HG03442 (cell line): ENCODE results near the gene KIDINS220.
A peak's percentile ranks its signal among the peaks of the same experiment; 100 is the strongest.

Source experiments
- ATAC-seq: cut with Tn5 transposase; IDR thresholded peaks from one replicate; pipeline ENCODE4 v1.9.1; 2021; ENCODE audit warnings: mild to moderate bottlenecking, moderate library complexity; ENCODE audit not compliant: unreplicated experiment

KIDINS220 gene

DNA sequence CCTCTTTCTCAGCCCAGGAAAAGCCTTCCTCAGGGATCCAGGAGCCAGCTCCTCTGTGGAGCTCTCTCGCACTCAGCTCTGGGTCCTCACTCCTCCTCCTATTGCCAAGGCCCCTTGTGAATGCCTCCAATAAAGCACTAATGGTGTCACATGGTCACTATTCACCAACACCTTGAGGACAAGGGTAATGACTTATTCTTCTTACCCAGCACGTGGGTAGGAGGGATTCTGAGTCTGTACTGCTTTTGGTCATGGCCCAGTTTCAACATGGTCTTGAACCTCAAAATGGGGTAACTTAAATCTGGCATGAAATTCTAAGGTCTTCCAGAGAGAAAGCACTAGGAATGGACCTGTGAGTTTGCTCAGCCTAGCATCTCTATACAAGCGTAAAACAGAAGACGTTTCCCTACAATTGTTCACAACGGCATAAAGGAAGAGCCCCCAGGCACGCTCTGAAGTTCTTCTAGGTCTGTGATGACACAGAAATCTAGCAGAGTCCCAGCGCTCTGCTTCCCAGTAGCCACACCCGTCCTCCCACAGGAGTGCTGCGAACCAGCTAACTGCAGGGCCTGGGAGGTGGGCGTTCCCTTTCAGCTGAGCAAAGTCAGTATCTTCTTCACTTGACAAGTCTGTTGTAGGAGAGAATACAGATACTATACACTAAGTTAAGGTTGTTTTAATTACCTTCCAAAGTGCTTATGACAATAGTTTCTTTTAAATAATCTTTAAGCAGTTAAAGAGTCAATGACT lies 14.6 kb upstream of the KIDINS220 start:
- no peak for ATAC-seq

DNA sequence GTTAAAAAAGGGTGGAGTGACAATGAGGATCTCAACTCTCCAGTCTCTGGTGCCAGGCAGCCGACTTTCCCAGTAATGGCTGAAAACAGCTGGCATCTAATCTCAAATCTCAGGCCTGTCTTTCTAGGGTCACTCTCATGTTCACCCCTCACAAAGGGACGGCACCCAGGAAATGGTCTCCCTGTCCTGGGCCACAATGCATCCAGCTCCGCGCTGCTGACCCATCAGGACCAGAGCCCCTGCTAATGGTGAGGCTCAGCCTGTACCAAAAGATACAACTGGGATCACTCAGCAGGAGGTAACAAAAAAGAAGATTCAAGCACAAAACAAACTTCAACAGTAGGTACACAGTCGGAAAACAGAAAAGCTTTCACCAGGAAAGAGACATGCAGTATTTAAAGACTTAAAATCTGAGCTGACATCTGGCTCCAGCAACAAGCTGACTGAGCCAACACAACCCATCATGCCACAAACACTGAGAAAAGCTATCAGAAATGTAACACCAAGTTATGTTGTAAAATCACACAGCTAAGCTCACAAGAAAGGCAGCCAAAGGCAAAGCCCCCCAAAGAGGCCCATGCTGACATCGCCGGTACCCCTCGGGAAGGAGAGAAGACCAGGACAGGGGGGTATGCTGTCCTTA lies 13.6 kb upstream of the KIDINS220 start:
- no peak for ATAC-seq

DNA sequence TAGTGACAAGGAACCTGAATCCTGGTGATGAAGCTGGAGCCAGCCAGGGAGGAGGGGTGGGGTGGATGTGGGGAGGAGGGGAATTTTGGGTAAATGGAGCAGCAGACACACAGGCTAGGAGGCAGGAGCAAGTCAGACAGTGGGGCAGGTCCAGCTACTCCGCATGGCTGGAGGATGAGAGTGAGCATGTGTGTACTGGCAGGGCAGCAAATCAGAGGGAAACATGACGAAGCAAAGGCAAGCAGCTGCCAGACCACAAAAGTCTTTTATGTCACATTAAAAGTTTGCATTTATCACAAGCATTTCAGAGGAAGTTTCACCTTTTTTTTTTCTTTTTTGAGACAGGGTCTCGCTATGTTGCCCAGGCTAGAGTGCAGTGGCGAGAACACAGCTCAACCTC lies 11.9 kb upstream of the KIDINS220 start:
- no peak for ATAC-seq

DNA sequence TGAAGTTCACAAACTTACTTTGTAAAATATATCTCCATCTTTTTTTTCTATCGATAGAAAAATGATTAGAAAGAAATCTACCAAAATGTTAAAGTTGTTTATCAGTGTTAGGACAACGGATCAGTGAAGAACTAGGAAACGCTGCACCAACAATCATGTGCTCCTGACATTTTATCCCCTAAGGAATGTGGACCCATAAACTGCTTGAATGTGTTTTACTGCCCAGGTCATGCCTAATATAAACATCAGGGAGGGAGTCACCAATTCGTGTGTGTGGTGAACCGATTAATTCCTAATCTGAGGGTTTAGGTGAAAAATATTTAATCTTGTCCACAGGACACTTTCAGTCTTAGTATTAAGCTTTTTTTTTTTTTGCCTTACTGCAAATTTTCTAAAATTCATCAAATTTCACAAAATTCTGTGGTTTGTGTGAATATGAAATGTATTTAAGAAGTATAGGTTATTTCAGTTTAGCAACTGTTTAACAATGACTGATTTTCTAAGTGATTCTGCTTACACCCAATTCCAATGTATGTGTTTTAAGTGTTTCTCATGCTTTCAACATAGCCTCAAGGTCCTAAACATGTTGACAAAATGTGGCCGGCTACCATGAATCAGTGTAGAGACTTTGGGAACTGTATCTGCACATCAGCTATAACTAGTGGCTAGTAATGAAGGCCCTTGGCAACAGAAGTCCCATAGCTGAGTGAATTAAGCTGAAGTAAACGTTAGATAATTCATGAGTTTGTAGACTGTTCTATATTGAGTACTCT lies 11.1 kb upstream of the KIDINS220 start:
- no peak for ATAC-seq

DNA sequence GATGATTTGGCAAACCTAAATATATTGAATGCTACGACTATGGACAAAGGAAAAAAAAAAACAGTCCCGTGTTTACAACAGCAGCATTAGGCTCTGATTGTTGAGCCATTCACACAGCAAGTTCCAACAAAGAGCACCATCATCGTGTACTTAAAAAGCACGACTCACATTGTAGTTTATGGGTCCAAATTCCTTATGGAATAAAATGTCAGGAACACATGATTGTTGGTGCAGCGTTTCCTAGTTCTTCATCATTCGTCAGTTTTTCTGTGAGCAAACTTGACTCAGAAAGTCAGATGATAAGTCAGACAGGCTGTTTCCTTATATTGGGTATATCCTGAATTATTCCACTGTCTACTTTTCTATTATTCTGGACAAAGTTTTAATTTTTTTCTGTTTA lies 10.0 kb upstream of the KIDINS220 start:
- ATAC-seq = no peak

DNA sequence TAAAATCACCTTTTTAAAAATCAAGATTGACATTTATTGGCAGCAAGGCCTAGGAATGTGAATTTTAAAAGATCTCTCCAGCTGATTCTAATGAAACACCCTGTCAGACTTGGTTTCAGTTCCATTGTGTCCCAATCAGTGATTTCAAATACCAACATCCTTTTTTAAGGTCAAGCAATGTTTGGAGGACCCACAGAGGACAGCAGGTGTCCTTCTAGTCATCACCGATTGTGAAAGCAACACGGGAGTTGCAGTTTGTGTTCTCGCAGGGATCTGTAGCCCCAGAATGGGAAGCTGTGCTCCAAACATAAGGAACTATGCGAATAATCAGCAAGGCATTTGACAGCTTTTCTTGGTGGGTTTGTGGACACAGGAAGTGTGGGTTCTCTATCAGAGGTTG lies 4.5 kb upstream of the KIDINS220 start:
- no peak for ATAC-seq

DNA sequence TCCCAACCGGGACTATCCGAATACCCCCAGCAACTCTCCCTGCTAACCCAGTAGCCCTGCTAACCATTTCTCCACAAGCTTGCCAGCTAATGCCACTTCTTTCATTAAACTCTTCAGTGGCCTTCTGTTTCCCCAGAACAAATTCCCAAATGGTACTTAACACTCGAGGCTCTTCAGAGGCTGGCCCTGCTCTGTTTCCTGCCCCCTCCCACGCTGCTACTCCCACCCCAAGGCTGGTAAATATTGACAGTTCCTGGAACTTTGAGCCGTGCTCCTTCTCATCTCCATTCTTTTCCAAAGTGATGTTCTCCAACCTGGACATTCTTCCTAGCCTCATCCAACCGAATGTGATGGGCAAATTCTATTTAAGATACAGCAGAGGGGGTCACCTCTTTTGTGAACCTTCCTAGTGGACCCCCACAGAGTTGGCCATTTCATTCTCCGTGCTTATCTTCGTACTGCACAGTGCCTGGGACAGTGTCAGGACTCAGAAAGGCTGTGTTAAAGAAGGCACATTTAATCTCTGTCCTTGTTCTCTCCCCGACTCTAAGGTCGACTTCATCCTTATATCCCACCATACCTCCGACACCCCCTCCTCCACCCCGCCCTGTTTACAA lies 3.2 kb upstream of the KIDINS220 start:
- ATAC-seq = no peak

DNA sequence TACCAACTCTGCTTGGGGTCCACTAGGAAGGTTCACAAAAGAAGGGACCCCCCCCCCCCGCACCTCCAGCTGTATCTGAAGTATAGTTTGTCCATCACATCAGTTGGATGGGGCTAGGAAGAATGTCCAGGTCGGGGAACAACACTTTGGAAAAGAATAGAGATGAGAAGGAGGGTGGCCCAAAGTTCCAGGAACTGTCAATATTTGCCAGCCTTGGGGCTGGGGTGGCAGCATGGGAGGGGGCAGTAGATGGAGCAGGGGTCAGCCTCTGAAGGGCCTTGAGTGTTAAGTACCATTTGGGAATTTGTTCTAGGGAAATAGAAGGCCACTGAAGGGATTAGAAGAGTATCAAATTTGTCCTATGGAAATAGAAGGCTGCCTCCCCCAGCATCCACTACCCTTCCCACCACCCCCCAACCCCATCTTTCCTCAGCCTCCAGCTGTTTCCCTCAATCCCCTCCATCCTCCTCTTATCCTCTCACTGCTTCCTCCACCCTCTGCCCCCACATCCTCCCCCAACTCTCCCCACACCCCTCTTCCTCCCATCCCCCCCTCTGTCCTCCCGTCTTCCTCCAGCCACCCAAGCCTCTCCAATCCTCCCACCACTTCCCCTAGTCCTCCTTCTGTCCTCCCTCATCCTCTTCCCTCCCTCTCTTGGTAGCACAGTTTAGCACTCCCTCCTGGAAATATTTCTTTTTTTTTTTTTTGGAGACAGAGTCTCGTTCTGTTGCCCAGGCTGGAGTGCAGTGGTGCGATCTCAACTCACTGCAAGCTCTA lies 2.0 kb upstream of the KIDINS220 start:
- ATAC-seq = no peak

DNA sequence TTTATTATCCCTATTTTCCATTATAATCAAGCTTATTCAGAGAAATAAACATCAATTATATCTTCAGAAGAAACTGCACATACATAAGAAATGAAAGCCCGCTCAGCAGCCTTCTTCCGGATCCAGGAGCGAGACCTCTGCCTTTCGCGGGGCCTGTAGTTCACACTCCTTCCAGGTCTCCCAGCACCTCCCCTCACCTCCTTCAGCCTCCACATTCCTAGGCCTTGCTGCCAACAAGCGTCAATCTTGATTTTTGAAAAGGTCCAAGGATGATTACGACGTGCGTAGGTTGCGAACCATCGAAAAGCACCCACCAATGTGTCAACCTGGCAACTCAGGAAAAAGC lies 355 bp upstream of the KIDINS220 start:
- ATAC-seq = peak; percentile 13

DNA sequence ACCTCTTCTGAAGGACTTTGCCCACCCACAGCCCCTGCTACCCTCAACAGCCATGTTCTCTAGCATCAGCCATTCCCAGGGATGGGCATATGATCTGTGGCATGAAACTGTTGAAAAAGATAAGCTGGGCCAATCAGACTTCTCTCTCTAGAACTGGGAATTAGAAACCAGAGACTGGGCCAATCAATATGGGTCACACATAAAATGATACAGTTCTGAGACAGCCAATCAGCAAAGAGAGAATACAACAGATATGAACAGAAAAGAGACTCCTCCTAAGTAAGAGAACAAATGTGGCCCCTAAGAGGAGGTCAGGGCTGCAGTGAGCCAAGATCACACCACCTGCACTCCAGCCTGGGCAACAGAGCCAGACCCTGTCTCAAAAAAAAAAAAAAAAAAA lies 2.1 kb downstream of the KIDINS220 start:
- ATAC-seq = no peak

DNA sequence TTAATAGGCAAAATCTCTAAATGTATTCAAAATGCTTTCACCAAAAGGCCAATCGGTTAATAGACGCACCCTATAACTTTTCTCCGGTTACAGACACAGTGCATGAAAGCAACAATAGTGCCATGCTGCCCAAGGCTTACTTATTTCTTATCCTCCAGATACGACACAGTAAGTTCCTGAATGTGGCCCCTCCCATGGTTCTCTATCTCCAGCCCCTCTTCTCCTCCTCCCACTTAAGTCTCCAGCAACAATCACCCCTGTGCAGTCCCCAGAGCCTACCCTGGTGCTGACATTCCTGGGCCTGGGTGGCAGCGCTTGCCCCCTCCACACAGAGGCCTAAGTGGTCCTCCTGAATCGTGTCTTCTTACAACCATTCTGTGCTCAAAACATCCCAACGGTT lies 3.6 kb downstream of the KIDINS220 start:
- ATAC-seq = no peak

DNA sequence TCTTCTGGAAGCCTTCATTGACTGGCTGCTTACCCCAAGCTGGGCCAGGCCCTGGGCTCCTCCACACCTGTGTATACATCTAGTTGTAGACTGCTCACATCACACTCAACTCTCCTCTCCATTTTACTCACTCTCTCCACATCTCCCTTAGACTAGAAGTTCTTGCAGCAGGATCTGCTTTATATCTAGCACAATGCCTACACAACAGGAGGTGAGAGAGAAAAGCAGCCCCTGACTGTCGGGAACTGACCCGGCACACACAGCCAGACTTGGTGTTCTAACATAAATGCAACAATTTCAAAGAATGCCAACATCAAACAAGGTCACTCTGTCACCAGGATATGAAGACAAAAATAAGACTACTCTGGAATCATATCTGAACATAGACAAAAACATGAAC lies 5.9 kb downstream of the KIDINS220 start:
- ATAC-seq = no peak

DNA sequence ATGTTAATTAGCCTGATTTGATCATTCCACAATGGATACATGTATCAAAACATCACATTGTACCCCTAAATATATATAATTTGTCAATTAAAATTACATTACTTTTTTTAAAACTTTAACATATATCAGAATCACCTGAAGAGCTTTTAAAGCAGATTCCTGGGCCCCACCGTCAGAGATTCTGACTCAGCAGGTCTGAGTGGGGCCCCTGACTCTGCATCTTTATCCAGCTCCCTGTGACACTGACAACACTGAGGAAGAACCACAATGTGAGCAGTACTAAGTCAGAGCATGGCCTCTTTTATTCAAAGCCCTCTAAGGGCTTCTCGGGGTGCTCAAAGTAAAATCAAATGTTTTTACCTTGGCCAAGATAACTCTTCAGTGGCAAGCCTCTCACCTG lies 9.7 kb downstream of the KIDINS220 start:
- ATAC-seq = no peak

DNA sequence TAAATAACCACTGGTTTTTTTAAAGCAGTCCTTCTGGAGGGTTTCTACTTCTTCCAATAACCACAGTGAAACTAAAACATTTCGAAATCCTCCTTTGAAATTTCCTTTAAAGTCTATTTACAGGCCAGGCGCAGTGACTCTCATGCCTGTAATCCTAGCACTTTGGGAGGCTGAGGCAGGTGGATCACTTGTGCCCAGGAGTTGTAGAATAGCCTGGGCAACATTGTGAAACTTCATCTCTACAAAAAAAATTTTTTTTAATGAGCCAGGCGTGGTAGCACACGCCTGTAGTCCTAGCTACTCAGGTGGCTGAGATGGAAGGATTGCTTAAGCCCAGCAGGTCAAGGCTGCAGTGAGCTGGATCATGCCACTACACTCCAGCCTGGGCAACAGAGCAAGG lies 15.2 kb downstream of the KIDINS220 start:
- ATAC-seq = no peak

DNA sequence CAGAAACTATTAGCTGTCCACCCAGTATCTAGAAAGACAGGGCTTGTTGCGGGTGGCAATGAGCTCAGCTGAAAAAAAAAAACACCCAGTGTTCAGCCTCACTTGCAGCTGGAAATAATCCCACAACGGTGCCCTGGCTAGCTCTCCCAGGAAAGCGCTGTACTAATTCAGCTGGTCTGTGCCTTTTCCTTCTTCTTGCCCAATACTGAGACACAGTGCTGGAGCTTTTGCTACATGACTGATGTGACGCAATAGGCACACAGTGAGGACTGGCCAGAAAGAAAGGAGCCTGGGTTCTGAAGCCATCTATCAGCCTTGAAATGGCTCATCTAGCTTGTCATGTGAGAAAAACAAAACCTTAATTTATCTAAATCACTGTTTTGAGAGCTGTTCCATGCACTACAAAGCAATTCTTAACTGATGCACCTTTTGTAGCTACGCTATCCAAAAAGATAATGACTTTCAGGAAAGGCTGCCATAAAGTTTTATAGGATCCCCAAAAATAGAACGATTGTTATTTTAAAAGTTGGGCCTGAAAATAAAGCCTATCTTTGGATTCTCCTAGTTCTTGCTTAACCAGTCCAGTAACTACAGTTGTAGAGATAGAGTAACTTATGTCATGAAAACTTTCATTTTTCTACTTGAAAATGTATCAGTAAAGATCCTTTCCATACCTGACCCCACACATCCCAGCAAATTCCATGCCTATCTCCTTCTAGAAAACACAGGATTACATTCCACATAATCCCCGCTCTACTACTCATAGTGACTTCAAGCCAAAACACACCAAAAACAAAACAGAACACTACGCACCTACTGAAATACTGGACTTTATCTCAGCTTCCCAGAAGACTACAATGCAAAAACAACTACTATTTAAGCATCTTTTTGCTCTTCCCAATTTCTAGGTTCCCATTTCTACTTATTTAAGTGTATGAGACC lies 15.9 kb downstream of the KIDINS220 start:
- no peak for ATAC-seq

DNA sequence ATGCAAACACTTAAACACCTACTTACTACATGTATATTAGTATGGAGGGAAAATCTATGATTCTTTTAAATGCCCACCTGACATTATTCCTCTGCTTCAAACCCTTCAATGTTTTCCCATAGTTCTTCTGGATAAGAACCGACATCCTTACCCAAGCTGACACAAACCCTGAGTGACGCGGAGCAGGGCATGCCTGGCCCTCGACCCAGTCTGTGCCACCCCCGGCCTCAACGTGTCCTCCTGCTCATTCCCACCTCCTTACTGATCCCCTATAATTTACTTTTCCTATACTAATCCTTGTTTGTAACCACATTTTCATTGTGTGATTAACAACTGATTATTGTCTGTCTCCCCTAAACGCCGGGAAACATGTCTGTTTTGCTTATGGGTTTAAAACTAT lies 17.5 kb downstream of the KIDINS220 start:
- no peak for ATAC-seq

DNA sequence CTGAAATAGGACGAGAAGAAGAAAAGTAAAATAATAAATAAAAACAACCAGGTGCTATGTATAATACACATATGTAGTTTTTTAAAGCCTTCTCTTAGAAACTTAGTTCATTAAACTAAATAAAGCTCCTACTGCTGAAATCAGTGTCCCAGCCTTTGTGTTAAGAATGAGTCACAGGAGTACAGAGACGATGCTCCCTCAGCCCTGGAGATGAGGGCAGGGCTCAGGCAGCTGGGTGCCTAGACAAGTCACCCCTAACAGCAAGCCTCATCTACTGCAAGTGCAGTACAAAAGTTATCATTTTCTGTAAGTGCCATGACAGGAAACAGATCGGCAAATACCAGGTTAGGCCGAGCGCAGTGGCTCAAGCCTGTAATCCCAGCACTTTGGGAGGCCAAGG lies 18.2 kb downstream of the KIDINS220 start:
- ATAC-seq = no peak

DNA sequence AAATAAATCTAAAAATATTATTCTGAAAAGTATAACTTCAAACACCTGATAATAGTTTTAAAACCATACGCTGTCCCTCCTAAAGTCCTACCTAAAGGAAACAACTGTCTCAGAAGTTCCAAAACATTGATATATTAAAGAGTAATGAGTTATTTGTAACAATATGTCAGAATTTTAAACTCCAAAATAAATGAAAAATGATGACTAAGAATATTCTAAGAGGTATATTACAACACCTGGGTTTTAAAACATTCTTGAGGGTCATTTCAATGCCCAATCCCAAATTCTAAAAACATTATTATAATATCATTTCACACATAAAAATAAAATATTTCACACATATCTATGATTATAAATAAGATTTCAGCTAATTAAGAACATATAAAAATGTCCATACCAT lies 20.2 kb downstream of the KIDINS220 start:
- ATAC-seq = no peak

DNA sequence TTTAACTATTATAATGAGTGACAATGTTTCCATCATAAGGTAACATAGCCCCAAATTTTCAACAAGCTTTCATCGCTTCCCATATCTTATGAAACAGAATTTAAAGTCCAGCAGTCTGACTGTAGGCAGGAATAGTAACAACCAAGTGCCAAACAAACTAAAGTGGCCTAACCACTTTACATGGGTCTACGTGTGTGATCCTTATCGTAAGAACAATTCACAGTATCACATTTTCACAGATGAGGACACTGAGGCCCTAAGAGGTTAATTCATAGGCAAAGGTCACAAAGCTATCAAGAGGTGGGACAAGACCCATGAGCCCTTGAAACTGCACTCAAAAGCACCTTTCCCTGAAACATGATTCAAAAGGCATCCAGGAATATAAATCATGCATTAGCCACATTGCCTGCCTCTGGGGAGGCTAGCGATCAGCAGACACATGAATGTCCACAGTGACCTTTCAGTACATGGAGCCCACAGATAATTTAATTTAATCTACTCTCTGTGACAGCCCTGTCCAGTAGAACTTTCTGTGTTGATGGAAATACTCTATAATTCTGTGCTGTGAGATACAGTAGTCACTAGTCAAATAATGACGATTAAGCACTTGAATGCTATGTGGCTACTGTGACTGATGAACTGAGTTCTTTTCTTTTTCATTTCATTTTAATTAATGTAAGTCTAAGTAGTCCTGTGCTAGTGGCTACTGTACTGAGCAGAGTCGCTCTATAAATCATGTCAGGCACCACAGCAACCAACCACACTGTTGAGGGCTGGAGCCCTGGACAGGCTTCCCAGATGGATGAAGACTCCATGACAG lies 30.3 kb downstream of the KIDINS220 start:
- ATAC-seq = no peak
